Measurements from ENCODE around the gene VAMP8. TPM values are rescaled to one million over a fixed set of nuclear protein-coding genes. Genes with fewer than 3 reads are reported as not detected.

Gene VAMP8
- polyA plus RNA-seq, 2 of the 4 experiments (the other 2 are of a cell fraction), result 18.5 to 41.1 TPM

- no peak overlapping the region for H3K4me2 ChIP-seq
- FAIRE-seq, result no peak
- ChIA-PET CTCF (interaction anchor here (0.6 to 1.3 kb wide), 5 partner anchors 22 to 230 kb away, joined by 3 read pairs; no protein-coding TSS in a partner anchor), POLR2A (interaction anchor here (0.9 to 1.6 kb wide), 2 partner anchors 11 to 21 kb away, joined by 3 to 5 read pairs; partner anchors contain the start of gene RNF181)
- no peak for DNase-seq (ENCODE audit: low read depth in 1 of 2, low spot score in 1 of 2)
- no peak overlapping the region for H3K4me3 ChIP-seq
- H3K27ac ChIP-seq, result peak overlapping the region in 1 of 2 experiments; percentile 83; a peak in 2 of 6 replicates
- WGBS (ENCODE audit: missing lambda C conversion rate), result 90% methylated on average over 16 of the region's 16 CpGs
- TF ChIP-seq EHF (CRISPR knock-in tag; IDR thresholded peaks at IDR 0.05) (no peak), REST (IDR thresholded peaks at IDR 0.05) (no peak), CEBPB (IDR thresholded peaks at IDR 0.05) (peak in 1 of 2 experiments; percentile 26; a peak in 2 of 4 replicates)
- no peaks in the 10 kb centered on the region for H3K9me3 ChIP-seq
- peaks cover 19% of the 10 kb centered on the region for H3K4me1 ChIP-seq
- ATAC-seq, result no peak
These were observed 6.4 kb downstream of the VAMP8 start for GRCh38 chr2:85583667-85584353.

- no peak; a peak in 1 of 6 replicates for ATAC-seq
- Histone ChIP-seq H3K4me3 (no peak within 1 kb of the TSS), H3K4me2 (peak within 1 kb of the TSS; percentile 44), H3K4me1 (peaks cover 19% of the 10 kb centered on the region), H3K27ac (peak within 1 kb of the TSS; percentile 68 to 83), H3K9me3 (no peaks in the 10 kb centered on the region)
- ChIA-PET CTCF (interaction anchor here (0.6 to 1.0 kb wide), 2 partner anchors 9 to 23 kb away, joined by 3 read pairs; no protein-coding TSS in a partner anchor), POLR2A (interaction anchor here (1.6 kb wide), 1 partner anchor 11 kb away, joined by 5 read pairs; the partner anchor contains the start of gene RNF181)
- DNase-seq (ENCODE audit: low read depth in 1 of 2, low spot score in 1 of 2), result no peak
- TF ChIP-seq CTCF (IDR thresholded peaks at IDR 0.05) (no peak), HMGXB4 (CRISPR knock-in tag; IDR thresholded peaks at IDR 0.05; ENCODE audit: borderline replicate concordance) (no peak), HOXA7 (CRISPR knock-in tag; IDR thresholded peaks at IDR 0.05) (no peak), GATA3 (IDR thresholded peaks at IDR 0.05; ENCODE audit: borderline replicate concordance) (no peak), HES2 (IDR thresholded peaks at IDR 0.05) (no peak), JUN (IDR thresholded peaks at IDR 0.05) (no peak), TP53 (CRISPR knock-in tag; IDR thresholded peaks at IDR 0.05) (no peak), JUNB (IDR thresholded peaks at IDR 0.05) (no peak), RAD21 (conservative IDR thresholded peaks at IDR 0.05 in 1 of 2, IDR thresholded peaks at IDR 0.05 in 1 of 2) (no peak)
- no peak for FAIRE-seq
- 95% methylated on average over 49 of the region's 52 CpGs for WGBS (ENCODE audit: missing lambda C conversion rate)
These were observed 7.0 kb downstream of the VAMP8 start, which contains the start of gene VAMP5 for GRCh38 chr2:85584354-85584856. Gene VAMP5 (plus strand): TSS chr2:85584431. CDS start chr2:85584491, 60 bp downstream.

All from A549 (cell line).